ENCODE data around the gene SURF1.
A peak's percentile ranks its signal among the peaks of the same experiment; 100 is the strongest.

SURF1 gene

GRCh38 chr9:133360400-133361393 is 4.4 kb upstream of the SURF1 start:
- DNase-seq, result no peak

- DNase-seq, result no peak
These were observed 3.3 kb upstream of the SURF1 start for GRCh38 chr9:133359399-133360175.

GRCh38 chr9:133357656-133358055 is 1.4 kb upstream of the SURF1 start:
- DNase-seq, result no peak

GRCh38 chr9:133355881-133356357 is 368 bp downstream of the SURF1 start:
- no peak for DNase-seq

- DNase-seq, result no peak
These were observed 1.5 kb downstream of the SURF1 start for GRCh38 chr9:133354766-133355165.

- no peak for DNase-seq
These were observed 2.7 kb downstream of the SURF1 start for GRCh38 chr9:133353548-133353947.

GRCh38 chr9:133352635-133353340 is 3.5 kb downstream of the SURF1 start:
- no peak for DNase-seq

GRCh38 chr9:133351908-133352634 is 4.2 kb downstream of the SURF1 start:
- peak; percentile 75 for DNase-seq

GRCh38 chr9:133351526-133351907 is 4.8 kb downstream of the SURF1 start:
- no peak for DNase-seq

- DNase-seq, result no peak
These were observed 6.2 kb downstream of the SURF1 start for GRCh38 chr9:133349965-133350616.

GRCh38 chr9:133348718-133349573 is 7.3 kb downstream of the SURF1 start:
- DNase-seq, result no peak

- DNase-seq, result peak; percentile 96
These were observed 8.1 kb downstream of the SURF1 start, which contains the start of the genes MED22 and RPL7A for GRCh38 chr9:133347985-133348717. Gene MED22, minus strand, starts transcription at chr9:133348131. Its CDS starts 1,469 bp downstream, at chr9:133346662. Gene RPL7A, plus strand, starts transcription at chr9:133348218. Its CDS starts 26 bp downstream, at chr9:133348244.

- no peak for DNase-seq
These were observed 8.7 kb downstream of the SURF1 start for GRCh38 chr9:133347515-133347984.

- DNase-seq, result no peak
These were observed 10.1 kb downstream of the SURF1 start for GRCh38 chr9:133346021-133346785.

- no peak for DNase-seq
These were observed 10.7 kb downstream of the SURF1 start for GRCh38 chr9:133345596-133345995.

- no peak for DNase-seq
These were observed 11.3 kb downstream of the SURF1 start for GRCh38 chr9:133344979-133345378.

- DNase-seq, result no peak
These were observed 12.2 kb downstream of the SURF1 start for GRCh38 chr9:133344071-133344470.

- DNase-seq, result no peak
These were observed 13.7 kb downstream of the SURF1 start for GRCh38 chr9:133342570-133342969.

- DNase-seq, result no peak
These were observed 14.2 kb downstream of the SURF1 start for GRCh38 chr9:133342069-133342406.

Data from activated effector memory CD4-positive, alpha-beta T cell treated with anti-CD3 and anti-CD28 coated beads, Interleukin-2, amount 50 U/mL, for 16 hours (primary cell).